Measurements from ENCODE around the gene REEP1. TPM values are rescaled to one million over a fixed set of nuclear protein-coding genes. Genes with fewer than 3 reads are reported as not detected.

Gene REEP1
- total RNA-seq, 1 experiment from 2014 or later: 5.9 TPM

GRCh38 chr2:86281066-86281700, 56.2 kb downstream of the REEP1 start:
- no peak overlapping the region for H3K4me2 ChIP-seq (ENCODE audit: low read length)
- no peaks in the 10 kb centered on the region for H4K20me1 ChIP-seq (ENCODE audit: insufficient read depth)
- no peaks in the 10 kb centered on the region for H3K79me2 ChIP-seq (ENCODE audit: insufficient read depth, low read length)
- no TSS peak for BruUV-seq (replicated peaks)
- TF ChIP-seq FOSL1 (IDR thresholded peaks at IDR 0.05; ENCODE audit: low read depth): no peak
- TF ChIP-seq ELF1 (IDR thresholded peaks at IDR 0.05; ENCODE audit: borderline replicate concordance, low read depth): no peak
- TF ChIP-seq ATF3 (IDR thresholded peaks at IDR 0.05): no peak
- no peak for TF ChIP-seq CEBPB (IDR thresholded peaks at IDR 0.05; ENCODE audit: low read depth)
- TF ChIP-seq, protein P1, sequence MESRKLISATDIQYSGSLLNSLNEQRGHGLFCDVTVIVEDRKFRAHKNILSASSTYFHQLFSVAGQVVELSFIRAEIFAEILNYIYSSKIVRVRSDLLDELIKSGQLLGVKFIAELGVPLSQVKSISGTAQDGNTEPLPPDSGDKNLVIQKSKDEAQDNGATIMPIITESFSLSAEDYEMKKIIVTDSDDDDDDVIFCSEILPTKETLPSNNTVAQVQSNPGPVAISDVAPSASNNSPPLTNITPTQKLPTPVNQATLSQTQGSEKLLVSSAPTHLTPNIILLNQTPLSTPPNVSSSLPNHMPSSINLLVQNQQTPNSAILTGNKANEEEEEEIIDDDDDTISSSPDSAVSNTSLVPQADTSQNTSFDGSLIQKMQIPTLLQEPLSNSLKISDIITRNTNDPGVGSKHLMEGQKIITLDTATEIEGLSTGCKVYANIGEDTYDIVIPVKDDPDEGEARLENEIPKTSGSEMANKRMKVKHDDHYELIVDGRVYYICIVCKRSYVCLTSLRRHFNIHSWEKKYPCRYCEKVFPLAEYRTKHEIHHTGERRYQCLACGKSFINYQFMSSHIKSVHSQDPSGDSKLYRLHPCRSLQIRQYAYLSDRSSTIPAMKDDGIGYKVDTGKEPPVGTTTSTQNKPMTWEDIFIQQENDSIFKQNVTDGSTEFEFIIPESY (IDR thresholded peaks at IDR 0.05; ENCODE audit: extremely low read depth, insufficient replicate concordance, low read length): no peak
- TF ChIP-seq, protein P2, sequence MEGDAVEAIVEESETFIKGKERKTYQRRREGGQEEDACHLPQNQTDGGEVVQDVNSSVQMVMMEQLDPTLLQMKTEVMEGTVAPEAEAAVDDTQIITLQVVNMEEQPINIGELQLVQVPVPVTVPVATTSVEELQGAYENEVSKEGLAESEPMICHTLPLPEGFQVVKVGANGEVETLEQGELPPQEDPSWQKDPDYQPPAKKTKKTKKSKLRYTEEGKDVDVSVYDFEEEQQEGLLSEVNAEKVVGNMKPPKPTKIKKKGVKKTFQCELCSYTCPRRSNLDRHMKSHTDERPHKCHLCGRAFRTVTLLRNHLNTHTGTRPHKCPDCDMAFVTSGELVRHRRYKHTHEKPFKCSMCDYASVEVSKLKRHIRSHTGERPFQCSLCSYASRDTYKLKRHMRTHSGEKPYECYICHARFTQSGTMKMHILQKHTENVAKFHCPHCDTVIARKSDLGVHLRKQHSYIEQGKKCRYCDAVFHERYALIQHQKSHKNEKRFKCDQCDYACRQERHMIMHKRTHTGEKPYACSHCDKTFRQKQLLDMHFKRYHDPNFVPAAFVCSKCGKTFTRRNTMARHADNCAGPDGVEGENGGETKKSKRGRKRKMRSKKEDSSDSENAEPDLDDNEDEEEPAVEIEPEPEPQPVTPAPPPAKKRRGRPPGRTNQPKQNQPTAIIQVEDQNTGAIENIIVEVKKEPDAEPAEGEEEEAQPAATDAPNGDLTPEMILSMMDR (IDR thresholded peaks at IDR 0.05 in 2 of 3, conservative IDR thresholded peaks at IDR 0.05 in 1 of 3; ENCODE audit: borderline replicate concordance in 1 of 3, insufficient read depth in 1 of 3, low read depth in 2 of 3, low read length in 2 of 3): no peak
- no peak for TF ChIP-seq RAD21 (IDR thresholded peaks at IDR 0.05; ENCODE audit: low read depth)
- TF ChIP-seq JUND (IDR thresholded peaks at IDR 0.05): no peak
- no peak for TF ChIP-seq EZH2phosphoT487 (IDR thresholded peaks at IDR 0.05; ENCODE audit: borderline replicate concordance)
- TF ChIP-seq CBX3 (IDR thresholded peaks at IDR 0.05; ENCODE audit: low read depth): no peak
- TF ChIP-seq POLR2AphosphoS5 (IDR thresholded peaks at IDR 0.05; ENCODE audit: low read depth, low read length): no peak
- no peak overlapping the region for H3K9ac ChIP-seq (ENCODE audit: low read length)
- ATAC-seq (no peak), DNase-seq (ENCODE audit: low read depth, low spot score) (no peak)
- H3K27ac ChIP-seq (ENCODE audit: low read depth, low read length): no peak overlapping the region
- H3K4me1 ChIP-seq (ENCODE audit: control insufficient read depth in 1 of 2, insufficient read depth in 2 of 2, low read length in 2 of 2): no peaks in the 10 kb centered on the region
- H3K9me3 ChIP-seq (ENCODE audit: control insufficient read depth in 1 of 2, insufficient read depth in 1 of 2, low read depth in 1 of 2, low read length in 2 of 2): no peaks in the 10 kb centered on the region
- no peak overlapping the region for H3K4me3 ChIP-seq (replicated peaks in 1 of 2; ENCODE audit: low read depth in 1 of 2, low read length in 2 of 2)
- H2AFZ ChIP-seq (ENCODE audit: low read depth, low read length, poor library complexity, severe bottlenecking): no peak overlapping the region
- H3K36me3 ChIP-seq (ENCODE audit: control insufficient read depth in 1 of 2, insufficient read depth in 2 of 2, low read length in 2 of 2): no peaks in the 10 kb centered on the region
- intact Hi-C loops (cut with micrococcal nuclease): no loop called here
- CTCF ChIA-PET: no interaction called here
- RAD21 ChIA-PET (ENCODE audit: low non-redundant PET in 1 of 2, low total read pairs in 2 of 2, uncharacterized antibody in 2 of 2, unreplicated experiment in 2 of 2): no interaction called here
- no peaks in the 10 kb centered on the region for H3K9me2 ChIP-seq (ENCODE audit: insufficient read depth)
- POLR2A ChIA-PET: no interaction called here
- H3K27me3 ChIP-seq (ENCODE audit: insufficient read depth, low read length): no peaks in the 10 kb centered on the region

All from HCT116 (cell line).